ENCODE data around the gene C2CD3.

Gene C2CD3

DNA sequence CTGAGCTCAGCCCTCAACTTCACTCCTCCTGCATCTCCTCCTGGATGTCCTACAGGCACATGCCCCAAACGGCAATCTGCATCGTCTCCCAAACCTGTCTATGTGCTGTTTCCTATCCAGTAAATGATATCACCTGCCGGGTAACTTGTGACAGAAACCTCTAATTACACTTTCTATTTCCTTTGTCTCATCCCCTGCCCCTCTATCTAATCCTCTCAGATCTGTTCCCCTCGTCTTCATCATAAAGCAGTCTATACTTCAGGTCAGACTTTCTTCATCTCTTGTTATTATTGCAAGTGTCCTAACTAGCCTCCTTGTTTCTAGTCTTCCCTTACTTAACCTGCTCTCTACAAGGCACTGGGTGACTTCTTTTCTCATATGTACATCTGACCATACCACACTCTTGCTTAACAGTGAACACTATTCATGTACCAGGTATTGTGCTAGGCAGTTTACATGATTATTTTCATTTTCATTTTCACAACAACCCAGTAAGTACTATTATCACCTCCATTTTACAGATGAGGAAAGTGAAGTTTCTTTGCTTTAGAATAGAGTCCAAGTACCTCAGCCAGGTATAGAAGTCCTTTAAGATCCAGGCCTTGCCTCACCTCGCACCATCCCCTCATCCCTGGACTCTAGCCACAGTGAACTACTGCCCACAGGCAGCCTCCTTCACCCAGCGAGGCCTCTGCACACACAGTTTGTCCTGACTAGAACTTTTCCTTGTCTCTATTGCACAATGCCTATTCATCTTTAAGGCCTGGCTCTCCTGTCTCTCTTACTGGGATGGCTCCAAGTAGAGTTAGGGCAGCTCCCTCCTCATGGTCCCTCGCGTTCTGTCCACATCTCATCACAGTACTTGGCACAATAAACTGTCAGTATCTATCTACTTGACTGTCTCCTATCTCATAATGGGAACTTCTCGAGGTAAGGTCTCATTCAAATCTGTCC lies 139.8 kb downstream of the C2CD3 start:
- TF ChIP-seq POLR2AphosphoS5 (IDR thresholded peaks at IDR 0.05; ENCODE audit: low read depth, low read length), result no peak
- no peak for TF ChIP-seq FOXP2 (optimal IDR thresholded peaks at IDR 0.05; ENCODE audit: borderline replicate concordance, extremely low read depth, extremely low read length, insufficient read depth)
- TF ChIP-seq, protein P1, sequence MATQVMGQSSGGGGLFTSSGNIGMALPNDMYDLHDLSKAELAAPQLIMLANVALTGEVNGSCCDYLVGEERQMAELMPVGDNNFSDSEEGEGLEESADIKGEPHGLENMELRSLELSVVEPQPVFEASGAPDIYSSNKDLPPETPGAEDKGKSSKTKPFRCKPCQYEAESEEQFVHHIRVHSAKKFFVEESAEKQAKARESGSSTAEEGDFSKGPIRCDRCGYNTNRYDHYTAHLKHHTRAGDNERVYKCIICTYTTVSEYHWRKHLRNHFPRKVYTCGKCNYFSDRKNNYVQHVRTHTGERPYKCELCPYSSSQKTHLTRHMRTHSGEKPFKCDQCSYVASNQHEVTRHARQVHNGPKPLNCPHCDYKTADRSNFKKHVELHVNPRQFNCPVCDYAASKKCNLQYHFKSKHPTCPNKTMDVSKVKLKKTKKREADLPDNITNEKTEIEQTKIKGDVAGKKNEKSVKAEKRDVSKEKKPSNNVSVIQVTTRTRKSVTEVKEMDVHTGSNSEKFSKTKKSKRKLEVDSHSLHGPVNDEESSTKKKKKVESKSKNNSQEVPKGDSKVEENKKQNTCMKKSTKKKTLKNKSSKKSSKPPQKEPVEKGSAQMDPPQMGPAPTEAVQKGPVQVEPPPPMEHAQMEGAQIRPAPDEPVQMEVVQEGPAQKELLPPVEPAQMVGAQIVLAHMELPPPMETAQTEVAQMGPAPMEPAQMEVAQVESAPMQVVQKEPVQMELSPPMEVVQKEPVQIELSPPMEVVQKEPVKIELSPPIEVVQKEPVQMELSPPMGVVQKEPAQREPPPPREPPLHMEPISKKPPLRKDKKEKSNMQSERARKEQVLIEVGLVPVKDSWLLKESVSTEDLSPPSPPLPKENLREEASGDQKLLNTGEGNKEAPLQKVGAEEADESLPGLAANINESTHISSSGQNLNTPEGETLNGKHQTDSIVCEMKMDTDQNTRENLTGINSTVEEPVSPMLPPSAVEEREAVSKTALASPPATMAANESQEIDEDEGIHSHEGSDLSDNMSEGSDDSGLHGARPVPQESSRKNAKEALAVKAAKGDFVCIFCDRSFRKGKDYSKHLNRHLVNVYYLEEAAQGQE (IDR thresholded peaks at IDR 0.05; ENCODE audit: insufficient read depth in 1 of 2, low read depth in 2 of 2, low read length in 2 of 2), result no peak
- no peak for TF ChIP-seq TAF1 (IDR thresholded peaks at IDR 0.05; ENCODE audit: borderline replicate concordance, insufficient read depth, low read length)
- TF ChIP-seq SIN3A (IDR thresholded peaks at IDR 0.05; ENCODE audit: borderline replicate concordance, insufficient read depth, low read length), result no peak

DNA sequence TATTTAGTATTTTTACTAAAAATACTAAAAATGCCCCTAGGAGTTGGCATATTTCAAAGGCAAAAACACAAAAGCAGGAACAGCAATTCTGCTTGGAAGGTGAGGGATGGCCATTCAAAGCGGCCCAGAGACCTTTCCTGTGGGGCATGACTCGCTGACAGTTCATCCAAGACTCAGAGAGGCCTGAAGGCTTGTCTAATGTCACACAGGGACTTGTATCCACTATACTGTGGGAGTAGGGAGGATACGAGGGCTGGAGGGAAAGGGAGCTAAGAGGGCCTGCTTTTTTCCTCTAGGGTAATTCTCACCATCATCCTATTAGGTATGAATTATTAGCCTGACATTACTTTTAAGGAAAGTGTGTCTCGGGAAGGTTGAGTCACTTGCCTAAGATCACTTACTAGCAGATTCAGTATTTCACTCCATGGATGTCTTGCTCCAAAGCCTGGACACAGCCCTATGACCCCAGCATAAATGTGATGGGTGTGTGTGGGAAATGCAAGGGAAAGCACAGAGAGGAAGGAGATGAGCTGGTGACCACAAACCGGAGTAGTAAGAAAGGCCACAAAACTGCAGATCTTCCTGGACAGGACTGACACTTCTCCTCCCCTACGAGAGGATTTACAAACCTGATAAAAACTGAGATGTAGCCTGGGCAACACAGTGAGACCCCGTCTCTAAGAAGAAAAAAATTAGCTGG lies 145.2 kb downstream of the C2CD3 start:
- no peak for TF ChIP-seq SIN3A (IDR thresholded peaks at IDR 0.05; ENCODE audit: borderline replicate concordance, insufficient read depth, low read length)
- no peak for TF ChIP-seq POLR2AphosphoS5 (IDR thresholded peaks at IDR 0.05; ENCODE audit: low read depth, low read length)
- TF ChIP-seq FOXP2 (optimal IDR thresholded peaks at IDR 0.05; ENCODE audit: borderline replicate concordance, extremely low read depth, extremely low read length, insufficient read depth), result no peak
- TF ChIP-seq, protein P1 (IDR thresholded peaks at IDR 0.05; ENCODE audit: insufficient read depth in 1 of 2, low read depth in 2 of 2, low read length in 2 of 2), result no peak
- TF ChIP-seq TAF1 (IDR thresholded peaks at IDR 0.05; ENCODE audit: borderline replicate concordance, insufficient read depth, low read length), result no peak

DNA sequence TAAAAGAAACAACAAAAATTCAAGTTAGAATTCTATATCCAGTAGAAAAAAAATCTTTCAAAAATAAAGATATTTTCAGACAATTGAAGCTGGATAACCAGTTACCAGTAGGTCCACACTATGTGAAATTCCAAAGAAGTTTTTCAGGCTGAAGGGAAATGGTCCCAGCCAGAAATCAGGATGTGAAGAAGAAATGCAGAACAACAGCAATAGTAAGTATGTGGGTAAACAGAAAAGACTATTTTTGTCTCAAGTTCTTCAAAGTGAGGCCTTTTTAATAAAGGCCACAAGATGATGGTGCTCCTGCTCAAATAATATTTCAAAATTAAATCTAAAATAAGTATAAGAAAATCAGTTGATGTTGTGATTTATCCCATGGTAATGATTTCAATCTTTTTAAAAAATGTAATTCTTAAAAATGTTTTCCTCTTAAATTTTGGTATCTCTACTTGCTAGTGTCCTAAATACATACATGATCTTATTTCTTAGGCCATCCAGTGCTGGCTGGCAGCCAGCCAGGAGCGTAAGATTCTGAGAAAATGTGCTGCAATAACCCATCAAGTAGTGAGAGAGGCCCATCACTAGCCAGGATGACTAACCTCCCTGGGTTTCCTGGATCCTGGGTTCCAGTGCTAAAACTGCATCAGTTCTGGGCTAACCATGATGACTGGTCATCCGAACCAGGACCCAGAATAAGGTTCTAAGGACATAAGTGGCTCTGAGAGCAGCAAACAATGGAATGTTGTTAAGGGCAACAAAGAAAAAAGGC lies 146.4 kb downstream of the C2CD3 start:
- TF ChIP-seq POLR2AphosphoS5 (IDR thresholded peaks at IDR 0.05; ENCODE audit: low read depth, low read length), result no peak
- TF ChIP-seq, protein P1 (IDR thresholded peaks at IDR 0.05; ENCODE audit: insufficient read depth in 1 of 2, low read depth in 2 of 2, low read length in 2 of 2), result no peak
- no peak for TF ChIP-seq TAF1 (IDR thresholded peaks at IDR 0.05; ENCODE audit: borderline replicate concordance, insufficient read depth, low read length)
- TF ChIP-seq SIN3A (IDR thresholded peaks at IDR 0.05; ENCODE audit: borderline replicate concordance, insufficient read depth, low read length), result no peak

DNA sequence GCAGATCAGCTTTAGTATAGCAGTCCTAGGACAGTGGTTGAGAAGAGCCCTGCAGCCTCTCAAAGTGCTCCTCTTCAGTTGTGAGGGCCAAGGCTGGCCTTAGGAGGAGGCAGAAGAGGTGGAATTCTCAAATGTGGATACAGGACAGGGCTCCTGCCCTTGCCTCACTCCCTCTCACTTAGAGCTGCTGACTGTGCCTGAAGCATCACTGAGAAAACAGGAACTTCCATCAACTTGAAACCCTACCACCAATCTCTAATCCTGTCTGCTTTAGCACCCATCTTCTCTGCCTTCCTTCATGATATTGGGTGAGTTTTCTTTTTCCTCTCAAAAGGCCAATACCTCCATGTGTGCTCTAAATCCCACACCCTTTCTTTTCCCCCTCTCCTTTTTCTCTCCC lies 147.5 kb downstream of the C2CD3 start:
- TF ChIP-seq SIN3A (IDR thresholded peaks at IDR 0.05; ENCODE audit: borderline replicate concordance, insufficient read depth, low read length) (no peak), FOXP2 (optimal IDR thresholded peaks at IDR 0.05; ENCODE audit: borderline replicate concordance, extremely low read depth, extremely low read length, insufficient read depth) (no peak), POLR2AphosphoS5 (IDR thresholded peaks at IDR 0.05; ENCODE audit: low read depth, low read length) (no peak), TAF1 (IDR thresholded peaks at IDR 0.05; ENCODE audit: borderline replicate concordance, insufficient read depth, low read length) (no peak)
- TF ChIP-seq, protein P1 (IDR thresholded peaks at IDR 0.05; ENCODE audit: insufficient read depth in 1 of 2, low read depth in 2 of 2, low read length in 2 of 2), result no peak
